ENCODE data around the gene MCTP2. TPM values are rescaled to one million over a fixed set of nuclear protein-coding genes. Genes with fewer than 3 reads are reported as not detected.

The MCTP2 gene
- total and polyA plus RNA-seq, 10 donors: 5.6 to 205 (median 107) TPM

- intact Hi-C loops (cut with DNase I; ENCODE audit: low total_unique reads): no loop called here
- 87 to 91% (median 89%) methylated on average over 11 of the region's 11 CpGs for WGBS, 5 donors
- Histone ChIP-seq H3K4me3 (no peak overlapping the region), H3K27me3 (replicated peaks in 1 of 7) (no peaks in the 10 kb centered on the region), H3K4me1 (no peaks in the 10 kb centered on the region), H3K36me3 (no peaks in the 10 kb centered on the region), H3K27ac (no peak overlapping the region), H3K9me3 (no peaks in the 10 kb centered on the region)
- TF ChIP-seq CTCF (IDR thresholded peaks at IDR 0.05 in 8 of 11, conservative IDR thresholded peaks at IDR 0.05 in 3 of 11) (no peak), POLR2AphosphoS5 (IDR thresholded peaks at IDR 0.05) (no peak), POLR2A (IDR thresholded peaks at IDR 0.05) (no peak)
- no peak for DNase-seq
Observed at GRCh38 chr15:94523873-94524272, 292.5 kb downstream of the MCTP2 start.

DNA sequence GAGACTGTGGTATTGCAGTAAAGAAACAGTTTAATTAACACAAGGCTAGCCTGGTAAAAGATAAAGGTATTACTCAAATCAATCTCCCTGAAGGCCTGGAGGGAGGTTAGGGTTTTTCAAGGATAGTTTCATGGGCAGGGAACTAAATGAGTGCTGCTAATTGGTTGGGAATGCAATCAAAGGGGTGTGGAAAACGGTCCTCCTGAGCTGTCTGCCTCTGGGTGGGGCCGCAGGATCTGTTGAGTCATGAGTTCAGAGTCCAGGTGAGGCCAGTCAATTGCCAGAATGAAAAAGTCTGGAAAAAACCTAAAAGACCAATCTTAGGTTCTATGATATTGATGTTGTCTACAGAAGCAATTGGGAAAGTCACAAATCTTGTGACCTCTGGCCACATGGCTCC, 293.2 kb downstream of the MCTP2 start:
- 76 to 90% (median 78%) methylated on average over 2 of the region's 2 CpGs for WGBS, 5 donors
- DNase-seq: no peak
- intact Hi-C loops (cut with DNase I; ENCODE audit: low total_unique reads): no loop called here

DNA sequence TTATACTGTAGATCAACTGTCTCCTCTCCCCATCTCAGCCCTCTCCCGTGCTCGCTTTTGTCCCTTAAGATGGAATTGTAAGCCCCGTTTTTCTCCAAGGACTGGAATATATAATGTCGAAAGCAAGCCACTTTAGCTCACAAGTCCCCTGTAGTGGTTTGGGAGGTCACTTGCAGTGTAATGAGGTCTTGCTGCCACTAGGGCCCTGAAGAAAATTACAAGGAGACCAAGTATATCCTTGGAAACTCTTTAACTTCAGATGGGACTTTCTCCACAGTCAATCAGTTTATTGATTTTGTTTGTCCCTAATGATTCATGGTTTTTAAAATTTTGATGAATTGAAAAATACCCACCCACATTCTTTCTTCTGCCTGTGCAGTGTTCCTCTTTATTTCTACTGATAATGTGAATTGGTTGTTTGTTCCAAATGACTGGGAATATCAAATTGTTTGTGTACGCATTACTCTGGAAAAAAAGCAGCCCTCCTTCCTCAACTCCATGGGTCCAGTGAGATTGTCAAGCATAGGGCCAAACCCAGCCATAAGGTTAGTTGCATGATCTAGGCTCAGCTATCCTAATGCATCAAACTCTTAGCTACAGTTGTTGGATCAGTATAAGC, 294.8 kb downstream of the MCTP2 start:
- no peaks in the 10 kb centered on the region for H3K9me3 ChIP-seq
- peak in 6 of 11 experiments; percentile 8 to 44 (median 38) for TF ChIP-seq CTCF (IDR thresholded peaks at IDR 0.05 in 8 of 11, conservative IDR thresholded peaks at IDR 0.05 in 3 of 11)
- no peak for TF ChIP-seq POLR2AphosphoS5 (IDR thresholded peaks at IDR 0.05)
- no peak for DNase-seq
- no peaks in the 10 kb centered on the region for H3K27me3 ChIP-seq (replicated peaks in 1 of 7)
- H3K27ac ChIP-seq: no peak overlapping the region
- no peak overlapping the region for H3K4me3 ChIP-seq
- peaks cover 0 to 5% (median 0%) of the 10 kb centered on the region in 6 donors for H3K4me1 ChIP-seq
- 71 to 83% (median 81%) methylated on average over 5 of the region's 5 CpGs for WGBS, 5 donors
- intact Hi-C loops (cut with DNase I; ENCODE audit: low total_unique reads): no loop called here
- no peaks in the 10 kb centered on the region for H3K36me3 ChIP-seq

More for the DNA sequence above, 293.2 kb downstream of the MCTP2 start:
- TF ChIP-seq POLR2A (IDR thresholded peaks at IDR 0.05) (no peak), POLR2AphosphoS5 (IDR thresholded peaks at IDR 0.05) (no peak), CTCF (IDR thresholded peaks at IDR 0.05 in 8 of 11, conservative IDR thresholded peaks at IDR 0.05 in 3 of 11) (no peak)
- no peaks in the 10 kb centered on the region for H3K4me1 ChIP-seq
- H3K27me3 ChIP-seq (replicated peaks in 1 of 7): no peaks in the 10 kb centered on the region
- H3K36me3 ChIP-seq: no peaks in the 10 kb centered on the region
- H3K27ac ChIP-seq: no peak overlapping the region
- no peaks in the 10 kb centered on the region for H3K9me3 ChIP-seq
- no peak overlapping the region for H3K4me3 ChIP-seq

- Histone ChIP-seq H3K36me3 (no peaks in the 10 kb centered on the region), H3K4me3 (no peak overlapping the region), H3K4me1 (peaks cover 0 to 6% (median 0%) of the 10 kb centered on the region in 6 donors), H3K27me3 (replicated peaks in 1 of 7) (no peaks in the 10 kb centered on the region), H3K9me3 (no peaks in the 10 kb centered on the region), H3K27ac (peak overlapping the region in 3 of 8 donors; percentile 19 to 27 (median 20))
- intact Hi-C loops (cut with DNase I; ENCODE audit: low total_unique reads): no loop called here
- 42 to 79% (median 54%) methylated on average over 3 of the region's 3 CpGs for WGBS, 5 donors
- DNase-seq: no peak
- no peak for TF ChIP-seq POLR2AphosphoS5 (IDR thresholded peaks at IDR 0.05)
- TF ChIP-seq CTCF (IDR thresholded peaks at IDR 0.05 in 8 of 11, conservative IDR thresholded peaks at IDR 0.05 in 3 of 11): no peak
- TF ChIP-seq POLR2A (IDR thresholded peaks at IDR 0.05): no peak
Observed at GRCh38 chr15:94532226-94532625, 300.9 kb downstream of the MCTP2 start.

Measured in spleen (tissue), 11 donors.